CD4-positive, alpha-beta T cell treated with Interleukin-17A for 1 hour (primary cell): Measurements from ENCODE around the gene WWC1.
"Not testable (repeated sequence)": the region's sequence is repeated elsewhere in the genome, so short reads cannot be mapped to it uniquely, and the experiment has no call there.

Experiments used
- DNase-seq: peaks from one replicate; pipeline ENCODE4 v3.0.0-alpha.2; 2020

The WWC1 gene

DNA sequence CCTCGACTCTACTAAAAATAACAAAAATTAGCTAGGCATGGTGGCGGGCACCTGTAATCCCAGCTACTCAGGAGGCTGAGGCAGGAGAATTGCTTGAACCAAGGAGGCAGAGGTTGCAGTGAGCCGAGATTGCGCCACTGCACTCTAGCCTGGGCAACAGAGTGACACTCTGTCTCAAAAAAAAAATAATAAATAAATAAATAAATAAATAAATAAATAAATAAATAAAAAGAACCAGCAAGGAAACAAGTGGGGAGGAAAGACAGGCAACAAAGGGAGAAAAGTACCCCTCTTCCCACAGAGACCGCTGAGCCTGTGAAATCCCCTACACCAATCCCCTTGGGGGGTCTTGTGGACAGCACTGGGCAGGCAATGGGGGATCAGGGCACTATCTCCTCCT lies 4.6 kb upstream of the WWC1 start:
- DNase-seq = not testable (repeated sequence)

GRCh38 chr5:168287362-168287761 lies 4.1 kb upstream of the WWC1 start:
- DNase-seq = no peak

DNA sequence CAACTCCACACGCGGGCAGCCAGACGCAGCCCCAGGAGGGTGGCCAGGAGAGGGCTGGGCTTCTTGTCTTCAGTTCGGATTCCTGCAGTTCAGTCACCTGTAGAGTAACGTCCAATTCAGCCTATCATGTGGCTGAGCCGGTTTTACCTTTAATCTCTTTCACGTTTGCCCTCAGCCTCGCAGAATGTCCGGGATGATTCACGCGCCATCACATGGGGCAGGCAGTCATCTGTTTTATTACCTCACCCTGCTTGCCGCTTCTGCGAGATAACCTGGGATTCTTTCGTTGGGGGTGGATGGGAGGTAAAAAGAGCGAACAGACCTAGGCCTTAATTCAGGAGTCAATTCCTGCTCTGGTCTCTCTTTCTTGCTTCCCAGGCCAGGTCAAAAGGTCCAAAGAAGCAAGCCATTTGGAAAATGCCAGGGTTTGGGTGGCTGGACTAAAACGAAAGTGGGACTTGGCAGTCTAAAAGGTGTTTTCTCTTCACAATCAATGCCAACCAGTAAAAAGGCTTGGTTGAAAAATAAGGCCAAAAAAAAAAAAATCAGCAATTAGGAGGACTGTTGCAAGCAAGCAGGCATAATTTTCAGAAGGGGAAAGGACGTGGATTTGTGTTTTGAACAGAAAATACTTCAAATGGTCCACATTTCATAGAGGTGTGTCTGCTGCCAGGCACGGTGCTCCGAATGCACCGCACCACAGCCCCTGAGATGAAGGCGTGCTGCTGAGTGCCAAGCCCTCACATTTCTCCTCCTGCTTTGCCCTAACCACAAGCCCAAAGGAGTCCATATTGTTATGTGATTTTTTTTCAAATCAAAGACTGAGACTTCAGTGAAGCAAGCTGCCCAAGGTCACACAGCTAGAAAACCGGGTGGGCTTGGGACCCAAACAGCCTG lies 2.8 kb upstream of the WWC1 start:
- DNase-seq = no peak

DNA sequence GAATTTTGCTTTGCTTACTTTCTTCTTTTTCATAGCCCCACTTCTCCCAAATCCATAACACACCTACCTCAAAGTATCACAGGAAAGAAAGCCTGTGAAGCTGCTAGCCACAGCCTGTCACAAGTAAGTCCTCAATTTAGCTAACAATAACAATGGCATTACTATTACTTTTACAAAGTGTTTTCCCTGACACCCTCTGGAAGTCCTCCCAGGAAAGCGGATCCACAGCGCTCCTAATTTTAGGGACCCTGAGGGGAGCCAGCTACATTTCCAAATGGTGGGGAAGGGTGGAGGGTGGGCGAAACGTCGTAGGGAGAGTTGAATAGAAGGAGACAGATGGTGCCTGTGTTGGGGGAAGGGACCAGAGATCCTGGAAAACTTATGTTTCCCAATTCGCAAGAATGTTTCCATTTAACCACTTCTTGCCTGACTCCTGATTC lies 523 bp upstream of the WWC1 start:
- DNase-seq = no peak

- no peak for DNase-seq
Observed at GRCh38 chr5:168291964-168292785, 730 bp downstream of the WWC1 start.

GRCh38 chr5:168292786-168293696 lies 1.6 kb downstream of the WWC1 start:
- no peak for DNase-seq

DNA sequence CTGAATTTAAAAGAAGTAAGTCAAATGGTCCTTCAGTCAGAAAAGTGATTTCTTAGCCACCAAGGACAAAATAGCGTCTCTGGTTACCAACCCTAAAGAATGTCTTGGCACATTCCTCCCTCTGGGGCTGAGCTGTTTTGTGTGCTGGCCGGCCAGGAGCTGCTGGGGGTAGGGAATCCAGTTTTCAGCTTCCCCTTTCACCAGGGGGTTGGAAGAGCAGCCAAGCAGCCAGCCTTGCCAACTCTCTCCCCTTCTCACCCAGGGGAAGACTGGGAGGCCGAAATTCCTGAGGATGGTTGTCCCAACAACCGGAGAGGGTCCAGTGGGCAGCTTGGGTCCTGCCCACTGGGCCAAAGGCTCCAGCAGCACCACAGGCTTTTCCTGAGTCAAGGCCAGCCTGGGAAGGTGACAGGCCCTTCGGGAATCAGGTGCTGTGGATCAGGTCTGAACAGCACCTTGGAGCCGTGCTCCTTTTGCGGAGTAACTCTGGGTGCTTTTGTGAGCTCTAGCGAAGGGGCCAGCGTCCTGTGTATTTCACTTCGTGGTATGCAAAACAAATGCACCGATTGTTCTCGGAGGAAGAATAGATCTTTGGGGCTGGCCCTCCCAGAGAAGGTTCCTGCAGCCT lies 4.2 kb downstream of the WWC1 start:
- no peak for DNase-seq

- DNase-seq = no peak
Observed at GRCh38 chr5:168296682-168297081, 5.2 kb downstream of the WWC1 start.

GRCh38 chr5:168298949-168299348 lies 7.5 kb downstream of the WWC1 start:
- no peak for DNase-seq

DNA sequence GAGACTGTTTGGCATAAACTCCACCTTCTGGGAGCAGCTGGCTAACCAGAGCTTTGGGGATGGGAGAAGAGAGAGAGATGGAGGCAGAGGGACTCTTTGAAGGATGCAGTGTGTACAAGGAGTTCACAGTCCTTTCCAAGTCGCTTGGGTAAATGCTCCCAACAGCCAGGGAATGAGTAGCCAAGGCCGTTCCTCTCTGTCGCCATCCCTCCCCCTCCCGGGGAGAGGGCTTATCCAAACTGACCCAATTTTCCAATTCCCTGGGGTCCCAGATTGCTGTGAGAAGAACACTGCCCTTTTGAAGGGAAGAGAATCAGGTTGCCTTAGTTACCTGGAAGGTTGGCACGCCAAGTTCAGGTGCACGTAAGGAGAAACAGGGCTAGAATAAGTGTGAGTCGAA lies 7.9 kb downstream of the WWC1 start:
- no peak for DNase-seq

GRCh38 chr5:168300326-168301182 lies 9.1 kb downstream of the WWC1 start:
- no peak for DNase-seq

DNA sequence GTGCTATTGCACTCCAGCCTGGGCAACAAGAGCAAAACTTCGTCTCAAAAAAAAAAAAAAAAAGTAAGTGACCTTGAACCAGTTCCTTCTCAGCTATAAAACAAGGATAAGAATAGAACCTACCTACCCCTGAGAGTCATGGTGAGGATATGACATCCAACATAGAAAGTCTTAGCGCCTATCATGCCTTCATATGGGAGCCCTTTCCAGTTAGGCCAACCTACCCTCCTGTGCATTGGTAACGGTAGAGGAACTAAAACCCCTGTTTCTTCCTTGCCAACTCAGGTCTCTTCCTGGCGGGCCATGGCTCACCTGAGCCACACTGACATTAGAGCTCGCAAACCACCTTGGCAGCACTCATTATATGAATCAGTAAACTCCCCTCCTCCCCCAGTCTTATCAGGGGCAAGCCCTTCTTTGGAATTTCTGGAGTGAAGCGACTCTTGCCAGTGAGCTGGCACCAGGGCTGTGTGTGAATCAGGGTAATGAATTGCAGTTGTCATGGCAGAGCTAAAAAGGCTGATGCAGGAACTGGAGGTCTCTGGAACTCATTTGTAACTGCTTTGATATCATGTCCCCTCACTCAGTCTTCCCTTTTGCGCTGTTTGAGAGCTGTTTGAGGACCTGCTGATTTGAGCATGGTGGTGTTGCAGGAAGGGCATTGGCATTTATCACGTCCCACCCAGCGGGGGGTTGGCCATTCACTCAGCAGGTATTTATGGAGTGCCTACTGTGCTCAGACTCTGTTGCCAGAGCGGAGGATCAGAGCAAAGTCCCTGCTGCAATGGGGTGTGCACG lies 10.3 kb downstream of the WWC1 start:
- no peak for DNase-seq

DNA sequence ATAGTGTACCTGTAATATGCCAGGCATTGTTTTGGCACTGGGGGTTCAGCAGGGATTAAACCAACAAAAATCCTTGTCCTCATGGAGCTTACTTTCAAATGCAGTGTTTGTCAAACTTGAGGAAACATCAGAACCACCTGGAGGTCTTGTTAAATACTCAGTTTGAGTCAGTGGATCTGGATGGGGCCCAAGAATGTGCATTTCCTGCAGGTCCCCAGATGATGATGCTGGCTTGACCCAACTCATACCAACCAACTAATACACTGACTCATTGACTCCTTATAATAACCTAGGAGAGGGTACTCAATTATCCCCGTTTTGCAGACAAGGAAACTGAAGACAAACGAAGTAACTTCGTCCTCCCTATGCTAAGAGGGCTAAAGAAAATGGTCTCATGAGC lies 11.3 kb downstream of the WWC1 start:
- no peak for DNase-seq

DNA sequence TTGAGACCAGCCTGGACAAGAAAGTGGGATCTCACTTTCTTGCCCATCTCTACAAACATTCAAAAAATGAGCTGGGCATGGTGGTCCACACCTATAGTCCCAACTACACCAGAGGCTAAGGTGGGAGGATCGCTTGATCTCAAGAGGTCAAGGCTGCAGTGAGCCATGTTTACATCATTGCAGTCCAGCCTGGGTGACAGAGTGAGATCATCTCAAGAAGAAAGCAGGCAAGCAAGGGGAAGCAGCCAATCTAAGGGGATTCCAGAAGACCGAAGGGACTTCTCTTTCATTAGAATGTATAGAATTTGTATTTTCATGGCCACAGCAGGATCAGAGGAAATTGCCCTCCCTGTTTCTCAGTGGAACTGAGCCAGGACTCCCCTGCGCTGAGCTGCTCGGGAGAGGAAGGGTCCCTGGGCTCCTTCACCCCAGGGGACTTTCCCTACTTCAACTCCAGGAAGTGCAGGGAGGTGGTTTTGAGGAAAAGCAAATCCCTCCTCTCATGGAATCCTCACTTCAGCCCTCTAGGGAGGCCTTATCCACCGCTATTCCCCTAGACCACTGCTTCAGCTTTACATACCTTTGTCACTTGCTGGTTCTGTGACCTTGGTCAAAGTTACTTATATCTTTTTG lies 12.1 kb downstream of the WWC1 start:
- no peak for DNase-seq

GRCh38 chr5:168304349-168304748 lies 12.9 kb downstream of the WWC1 start:
- no peak for DNase-seq

- DNase-seq = no peak
Observed at GRCh38 chr5:168305281-168305680, 13.8 kb downstream of the WWC1 start.

- DNase-seq = no peak
Observed at GRCh38 chr5:168307022-168307421, 15.6 kb downstream of the WWC1 start.

DNA sequence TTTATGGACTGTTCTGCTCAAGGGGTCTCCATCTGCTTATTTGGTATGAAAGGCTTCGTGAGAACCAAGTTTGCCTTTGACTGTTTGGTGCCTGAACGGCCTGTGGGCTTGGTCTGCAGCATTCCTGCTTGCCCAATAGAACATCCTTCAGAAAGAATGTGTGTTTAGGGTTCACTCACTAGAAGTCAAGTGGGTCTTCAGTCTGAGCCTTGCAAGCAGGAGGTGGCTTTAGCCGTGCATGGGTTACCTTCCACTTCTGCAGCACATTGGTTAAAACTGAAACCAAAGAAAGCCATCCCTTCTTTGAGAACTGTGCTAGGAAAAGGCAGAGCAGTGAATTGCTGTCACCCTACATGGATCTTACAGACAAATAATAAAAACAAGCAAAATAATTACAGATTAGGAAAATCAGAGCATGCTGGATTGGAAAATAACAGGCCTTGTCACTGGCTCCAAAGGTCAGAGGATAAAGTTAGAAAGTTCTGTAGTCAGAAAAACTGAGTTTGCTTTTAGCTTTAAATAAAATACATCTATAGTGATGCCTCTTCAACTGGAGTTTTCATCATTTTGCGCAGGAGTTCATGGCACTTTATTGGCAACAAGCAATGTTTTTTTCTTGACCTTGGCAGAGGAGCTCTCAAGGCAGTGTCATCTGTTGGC lies 16.6 kb downstream of the WWC1 start:
- no peak for DNase-seq

DNA sequence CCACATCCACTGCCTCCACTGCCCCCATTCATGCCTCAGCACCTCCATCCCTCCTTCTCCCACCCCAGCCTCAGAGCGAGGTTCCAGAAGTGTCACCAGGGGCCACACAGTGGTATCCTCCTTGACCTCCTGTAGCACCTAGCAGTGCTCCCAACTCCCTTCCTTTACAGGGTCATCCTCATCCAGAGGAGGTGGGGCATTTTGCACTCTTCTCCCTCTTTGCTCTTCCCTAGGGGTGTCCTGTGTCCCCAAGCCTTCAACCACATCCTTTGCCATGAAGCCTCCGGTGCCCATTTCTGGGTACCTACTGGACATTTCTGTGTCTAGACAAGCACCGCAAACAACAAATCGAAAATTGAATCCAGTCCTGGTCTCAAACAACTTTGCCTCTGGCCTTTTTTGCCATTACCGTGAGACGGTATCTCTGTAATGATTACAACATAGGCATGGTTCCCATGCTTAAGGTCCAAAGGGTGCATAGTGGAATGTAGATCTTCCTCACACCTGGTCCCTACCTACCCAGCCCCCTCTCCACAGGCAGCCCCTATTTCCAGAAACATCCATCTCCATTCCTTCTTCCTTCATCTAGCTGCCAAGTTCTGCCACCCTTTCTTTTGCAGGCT lies 17.6 kb downstream of the WWC1 start:
- DNase-seq = no peak
